ENCODE results near the gene HOXC13. TPM values are rescaled to one million over a fixed set of nuclear protein-coding genes. Genes with fewer than 3 reads are reported as not detected.

Gene HOXC13
- total RNA-seq, 2 experiments from 2014 or later = 0.06 TPM; not detected in 1

DNA sequence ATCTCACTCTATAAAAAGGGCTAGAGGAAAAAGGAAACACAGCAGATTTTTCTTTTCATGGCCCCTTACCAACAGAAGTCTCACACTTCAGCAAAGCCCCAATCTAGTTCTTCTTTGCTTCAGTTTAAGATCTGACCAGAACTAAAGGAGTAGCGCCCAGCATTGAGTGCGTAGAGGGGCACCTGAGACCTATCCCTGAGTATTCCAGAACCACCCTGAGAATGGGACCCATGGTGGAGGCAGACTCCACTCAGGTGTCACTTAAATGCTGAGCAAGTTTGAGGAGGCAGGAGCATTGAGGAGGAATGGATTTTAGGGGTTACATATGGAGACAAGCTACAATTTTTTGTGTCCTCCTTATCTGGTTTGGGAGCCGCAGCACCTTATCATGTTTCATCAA, 32.5 kb downstream of the HOXC13 start:
- ChIA-PET POLR2A (no interaction called here), CTCF (ENCODE audit: unreplicated experiment) (no interaction called here)
- Histone ChIP-seq H3K27ac (ENCODE audit: low read depth, low read length, poor library complexity, severe bottlenecking) (no peak overlapping the region), H3K4me3 (ENCODE audit: low read depth, low read length, poor library complexity, severe bottlenecking) (no peak overlapping the region), H3K79me2 (ENCODE audit: insufficient read depth, low read depth, low read length) (no peaks in the 10 kb centered on the region), H4K20me1 (ENCODE audit: insufficient read depth, low read length) (no peaks in the 10 kb centered on the region), H3K9me3 (ENCODE audit: low read length) (no peaks in the 10 kb centered on the region), H3K36me3 (ENCODE audit: insufficient read depth, low read length) (no peaks in the 10 kb centered on the region), H3K4me1 (ENCODE audit: insufficient read depth, low read length, poor library complexity, severe bottlenecking) (peaks cover 10% of the 10 kb centered on the region), H2AFZ (ENCODE audit: low read length) (no peak overlapping the region), H3K4me2 (ENCODE audit: low read length) (no peak overlapping the region), H3K9me2 (ENCODE audit: insufficient read depth, low read length) (no peaks in the 10 kb centered on the region)
- TF ChIP-seq, protein P1, sequence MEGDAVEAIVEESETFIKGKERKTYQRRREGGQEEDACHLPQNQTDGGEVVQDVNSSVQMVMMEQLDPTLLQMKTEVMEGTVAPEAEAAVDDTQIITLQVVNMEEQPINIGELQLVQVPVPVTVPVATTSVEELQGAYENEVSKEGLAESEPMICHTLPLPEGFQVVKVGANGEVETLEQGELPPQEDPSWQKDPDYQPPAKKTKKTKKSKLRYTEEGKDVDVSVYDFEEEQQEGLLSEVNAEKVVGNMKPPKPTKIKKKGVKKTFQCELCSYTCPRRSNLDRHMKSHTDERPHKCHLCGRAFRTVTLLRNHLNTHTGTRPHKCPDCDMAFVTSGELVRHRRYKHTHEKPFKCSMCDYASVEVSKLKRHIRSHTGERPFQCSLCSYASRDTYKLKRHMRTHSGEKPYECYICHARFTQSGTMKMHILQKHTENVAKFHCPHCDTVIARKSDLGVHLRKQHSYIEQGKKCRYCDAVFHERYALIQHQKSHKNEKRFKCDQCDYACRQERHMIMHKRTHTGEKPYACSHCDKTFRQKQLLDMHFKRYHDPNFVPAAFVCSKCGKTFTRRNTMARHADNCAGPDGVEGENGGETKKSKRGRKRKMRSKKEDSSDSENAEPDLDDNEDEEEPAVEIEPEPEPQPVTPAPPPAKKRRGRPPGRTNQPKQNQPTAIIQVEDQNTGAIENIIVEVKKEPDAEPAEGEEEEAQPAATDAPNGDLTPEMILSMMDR (conservative IDR thresholded peaks at IDR 0.05; ENCODE audit: low read length) = no peak
- TF ChIP-seq EZH2phosphoT487 (IDR thresholded peaks at IDR 0.05; ENCODE audit: borderline replicate concordance, low read depth, low read length) = 0 out of 2 replicates have a peak, but pooled peaks have one; percentile 8
- DNase-seq (ENCODE audit: low spot score) = no peak
- BruUV-seq (replicated peaks) = no TSS peak
- intact Hi-C loops (cut with micrococcal nuclease; ENCODE audit: unreplicated experiment) = no loop called here

DNA sequence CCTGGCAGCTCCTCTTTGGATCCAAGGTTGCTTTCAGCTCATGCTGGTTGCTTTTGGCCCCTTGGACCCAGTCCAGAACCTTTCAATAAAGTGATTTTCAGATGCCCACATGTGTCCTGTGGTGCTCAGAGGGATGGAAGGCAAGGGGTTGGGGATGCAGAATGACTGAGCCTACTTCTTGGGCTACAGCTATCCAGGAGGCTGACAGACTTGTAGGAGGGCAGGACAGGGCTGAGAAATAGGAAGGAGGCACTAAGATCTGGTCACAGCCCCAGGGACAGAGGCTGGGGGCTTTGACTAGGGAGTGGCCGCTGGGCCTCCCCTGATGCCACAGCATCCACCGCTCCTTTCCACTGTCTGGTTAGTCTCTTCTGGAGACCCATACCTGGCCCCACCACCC, 33.1 kb downstream of the HOXC13 start:
- Histone ChIP-seq H3K4me3 (ENCODE audit: low read depth, low read length, poor library complexity, severe bottlenecking) (no peak overlapping the region), H3K36me3 (ENCODE audit: insufficient read depth, low read length) (no peaks in the 10 kb centered on the region), H3K9me3 (ENCODE audit: low read length) (no peaks in the 10 kb centered on the region), H3K27ac (ENCODE audit: low read depth, low read length, poor library complexity, severe bottlenecking) (no peak overlapping the region), H3K4me1 (ENCODE audit: insufficient read depth, low read length, poor library complexity, severe bottlenecking) (peaks cover 13% of the 10 kb centered on the region), H3K9me2 (ENCODE audit: insufficient read depth, low read length) (no peaks in the 10 kb centered on the region), H3K4me2 (ENCODE audit: low read length) (no peak overlapping the region), H4K20me1 (ENCODE audit: insufficient read depth, low read length) (no peaks in the 10 kb centered on the region), H2AFZ (ENCODE audit: low read length) (no peak overlapping the region), H3K79me2 (ENCODE audit: insufficient read depth, low read depth, low read length) (no peaks in the 10 kb centered on the region)
- BruUV-seq (replicated peaks) = no TSS peak
- ChIA-PET CTCF (ENCODE audit: unreplicated experiment) (interaction anchor here (0.5 kb wide), 1 partner anchor 22 kb away, joined by 3 read pairs; no protein-coding TSS in a partner anchor), POLR2A (interaction anchor here (0.6 kb wide), 1 partner anchor 235 kb away, joined by 3 read pairs; no protein-coding TSS in a partner anchor)
- intact Hi-C loops (cut with micrococcal nuclease; ENCODE audit: unreplicated experiment) = no loop called here
- no peak for TF ChIP-seq EZH2phosphoT487 (IDR thresholded peaks at IDR 0.05; ENCODE audit: borderline replicate concordance, low read depth, low read length)
- TF ChIP-seq, protein P1 (conservative IDR thresholded peaks at IDR 0.05; ENCODE audit: low read length) = no peak
- DNase-seq (ENCODE audit: low spot score) = no peak

DNA sequence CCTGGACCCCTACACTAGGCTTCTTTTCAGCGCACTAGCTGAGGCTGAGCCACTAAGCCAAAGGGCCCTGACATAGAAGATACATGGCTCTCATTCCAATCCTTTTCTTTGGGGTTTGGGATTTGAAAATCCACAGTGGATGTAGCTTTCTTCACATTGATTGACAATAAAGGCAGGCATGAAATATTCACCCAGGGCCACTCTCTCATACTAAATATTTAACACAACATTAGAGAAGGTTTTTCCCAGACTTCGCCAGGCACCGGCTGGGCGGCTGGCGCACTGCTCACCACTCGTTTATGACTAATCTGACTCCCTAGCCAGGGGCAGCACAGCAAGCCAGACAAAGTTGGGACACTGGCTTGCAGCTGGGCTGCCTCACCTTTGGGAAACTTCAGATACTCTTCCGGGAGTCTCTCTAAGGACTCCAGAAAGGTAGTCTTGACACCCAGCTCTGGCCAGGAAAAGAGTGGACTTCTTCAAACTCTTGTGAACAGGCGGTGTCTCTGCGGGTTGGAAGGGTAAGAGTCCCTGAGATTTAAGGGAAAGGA, 33.6 kb downstream of the HOXC13 start:
- H3K9me2 ChIP-seq (ENCODE audit: insufficient read depth, low read length) = no peaks in the 10 kb centered on the region

More for the DNA sequence above, 33.6 kb downstream of the HOXC13 start:
- Histone ChIP-seq H3K9me3 (ENCODE audit: low read length) (no peaks in the 10 kb centered on the region), H3K4me3 (ENCODE audit: low read depth, low read length, poor library complexity, severe bottlenecking) (no peak overlapping the region), H3K4me2 (ENCODE audit: low read length) (no peak overlapping the region), H3K79me2 (ENCODE audit: insufficient read depth, low read depth, low read length) (no peaks in the 10 kb centered on the region), H3K27ac (ENCODE audit: low read depth, low read length, poor library complexity, severe bottlenecking) (no peak overlapping the region), H3K4me1 (ENCODE audit: insufficient read depth, low read length, poor library complexity, severe bottlenecking) (peaks cover 19% of the 10 kb centered on the region), H3K36me3 (ENCODE audit: insufficient read depth, low read length) (no peaks in the 10 kb centered on the region), H2AFZ (ENCODE audit: low read length) (no peak overlapping the region), H4K20me1 (ENCODE audit: insufficient read depth, low read length) (no peaks in the 10 kb centered on the region)
- intact Hi-C loops (cut with micrococcal nuclease; ENCODE audit: unreplicated experiment) = no loop called here
- CTCF ChIA-PET (ENCODE audit: unreplicated experiment) = interaction anchor here (0.5 kb wide), 1 partner anchor 23 kb away, joined by 3 read pairs; no protein-coding TSS in a partner anchor
- TF ChIP-seq EZH2phosphoT487 (IDR thresholded peaks at IDR 0.05; ENCODE audit: borderline replicate concordance, low read depth, low read length) = no peak
- TF ChIP-seq, protein P1 (conservative IDR thresholded peaks at IDR 0.05; ENCODE audit: low read length) = no peak
- POLR2A ChIA-PET = interaction anchor here (0.6 kb wide), 1 partner anchor 234 kb away, joined by 3 read pairs; no protein-coding TSS in a partner anchor
- no peak for DNase-seq (ENCODE audit: low spot score)
- no TSS peak for BruUV-seq (replicated peaks)
